Measurements from ENCODE around the gene SRC. TPM values are rescaled to one million over a fixed set of nuclear protein-coding genes. Genes with fewer than 3 reads are reported as not detected.

Gene SRC
- total and polyA plus RNA-seq, 8 donors, result 37.4 to 93.0 (median 71.5) TPM

- H3K4me1 ChIP-seq, result peaks cover 13 to 68% of the 10 kb centered on the region in 2 donors
- no peak overlapping the region for H3K27ac ChIP-seq
- TF ChIP-seq CTCF (IDR thresholded peaks at IDR 0.05), result no peak
- ATAC-seq, result no peak
- H3K36me3 ChIP-seq, result no peaks in the 10 kb centered on the region
- peak in 1 of 4 donors; percentile 13 for DNase-seq
- H3K27me3 ChIP-seq, result peaks cover 0 to 2% of the 10 kb centered on the region in 2 donors
- intact Hi-C loops (cut with DNase I), result no loop called here
- H3K9me3 ChIP-seq, result no peaks in the 10 kb centered on the region
- no peak overlapping the region for H3K4me3 ChIP-seq
Observed at GRCh38 chr20:37351689-37352607, 6.0 kb downstream of the SRC start.

- H3K9me3 ChIP-seq, result no peaks in the 10 kb centered on the region
- no peak overlapping the region for H3K4me3 ChIP-seq
- peaks cover 6 to 72% of the 10 kb centered on the region in 2 donors for H3K4me1 ChIP-seq
- no peak overlapping the region for H3K27ac ChIP-seq
- intact Hi-C loops (cut with DNase I), result no loop called here
- ATAC-seq, result no peak
- H3K27me3 ChIP-seq, result no peaks in the 10 kb centered on the region
- no peak for TF ChIP-seq CTCF (IDR thresholded peaks at IDR 0.05)
- peak in 1 of 4 donors; percentile 16 for DNase-seq
- H3K36me3 ChIP-seq, result no peaks in the 10 kb centered on the region
Observed at GRCh38 chr20:37352608-37352980, 6.7 kb downstream of the SRC start.

- peaks cover 12 to 72% of the 10 kb centered on the region in 2 donors for H3K4me1 ChIP-seq
- H3K9me3 ChIP-seq, result no peaks in the 10 kb centered on the region
- H3K27ac ChIP-seq, result no peak overlapping the region
- no peak for ATAC-seq
- no peak for TF ChIP-seq CTCF (IDR thresholded peaks at IDR 0.05)
- H3K4me3 ChIP-seq, result no peak overlapping the region
- intact Hi-C loops (cut with DNase I), result no loop called here
- no peaks in the 10 kb centered on the region for H3K36me3 ChIP-seq
- no peaks in the 10 kb centered on the region for H3K27me3 ChIP-seq
- DNase-seq, result peak in 1 of 4 donors; percentile 14
Observed at GRCh38 chr20:37353285-37353849, 7.4 kb downstream of the SRC start.

- H3K4me1 ChIP-seq, result peaks cover 11 to 69% of the 10 kb centered on the region in 2 donors
- ATAC-seq, result no peak
- H3K9me3 ChIP-seq, result no peaks in the 10 kb centered on the region
- no peak for TF ChIP-seq CTCF (IDR thresholded peaks at IDR 0.05)
- peak in 1 of 4 donors; percentile 22 for DNase-seq
- H3K4me3 ChIP-seq, result no peak overlapping the region
- no peak overlapping the region for H3K27ac ChIP-seq
- H3K27me3 ChIP-seq, result no peaks in the 10 kb centered on the region
- intact Hi-C loops (cut with DNase I), result no loop called here
- H3K36me3 ChIP-seq, result no peaks in the 10 kb centered on the region
Observed at GRCh38 chr20:37354210-37355195, 8.6 kb downstream of the SRC start.
